Fibroblast of skin of back (primary cell): Measurements from ENCODE around the gene TNNI2.
A peak's percentile ranks its signal among the peaks of the same experiment; 100 is the strongest.
"Not testable (repeated sequence)": the region's sequence is repeated elsewhere in the genome, so short reads cannot be mapped to it uniquely, and the experiment has no call there.

Source experiments
- DNase-seq: peaks from one replicate; pipeline ENCODE4 v3.0.0-alpha.2; 2013

The TNNI2 gene

GRCh38 chr11:1875093-1875850 is 36.5 kb downstream of the TNNI2 start:
- no peak for DNase-seq

DNA sequence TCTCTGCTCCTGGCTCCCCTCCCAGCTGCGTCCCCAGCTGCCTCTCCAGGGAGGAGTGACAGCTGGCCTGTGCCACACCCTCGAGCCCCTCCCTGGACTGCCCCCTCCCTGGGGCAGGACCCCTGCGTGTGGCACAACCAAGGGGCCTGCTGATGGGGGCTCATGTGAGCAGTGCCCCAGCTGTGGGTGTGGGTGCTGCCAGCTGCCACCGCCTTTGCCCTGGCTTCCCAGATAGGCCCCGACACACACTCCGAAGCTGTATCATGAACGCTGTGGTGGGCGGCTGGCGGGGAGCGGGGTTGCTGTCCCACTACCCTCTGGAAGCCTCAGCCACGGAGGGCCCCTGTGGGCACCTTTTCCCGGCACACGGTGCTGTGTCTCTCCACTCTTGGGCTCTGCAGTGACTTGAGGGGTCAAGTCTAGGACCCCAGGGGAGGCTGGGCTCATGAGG is 37.1 kb downstream of the TNNI2 start:
- DNase-seq = not testable (repeated sequence)

- peak; percentile 60 for DNase-seq
Measured at GRCh38 chr11:1876361-1877063, 37.7 kb downstream of the TNNI2 start.

GRCh38 chr11:1877211-1878136 is 38.7 kb downstream of the TNNI2 start:
- peak; percentile 67 for DNase-seq

GRCh38 chr11:1878137-1879031 is 39.6 kb downstream of the TNNI2 start:
- no peak for DNase-seq

- no peak for DNase-seq
Measured at GRCh38 chr11:1879342-1879940, 40.7 kb downstream of the TNNI2 start.

GRCh38 chr11:1879941-1880720 is 41.4 kb downstream of the TNNI2 start:
- DNase-seq = peak; percentile 47

- no peak for DNase-seq
Measured at GRCh38 chr11:1880746-1881441, 42.1 kb downstream of the TNNI2 start.

DNA sequence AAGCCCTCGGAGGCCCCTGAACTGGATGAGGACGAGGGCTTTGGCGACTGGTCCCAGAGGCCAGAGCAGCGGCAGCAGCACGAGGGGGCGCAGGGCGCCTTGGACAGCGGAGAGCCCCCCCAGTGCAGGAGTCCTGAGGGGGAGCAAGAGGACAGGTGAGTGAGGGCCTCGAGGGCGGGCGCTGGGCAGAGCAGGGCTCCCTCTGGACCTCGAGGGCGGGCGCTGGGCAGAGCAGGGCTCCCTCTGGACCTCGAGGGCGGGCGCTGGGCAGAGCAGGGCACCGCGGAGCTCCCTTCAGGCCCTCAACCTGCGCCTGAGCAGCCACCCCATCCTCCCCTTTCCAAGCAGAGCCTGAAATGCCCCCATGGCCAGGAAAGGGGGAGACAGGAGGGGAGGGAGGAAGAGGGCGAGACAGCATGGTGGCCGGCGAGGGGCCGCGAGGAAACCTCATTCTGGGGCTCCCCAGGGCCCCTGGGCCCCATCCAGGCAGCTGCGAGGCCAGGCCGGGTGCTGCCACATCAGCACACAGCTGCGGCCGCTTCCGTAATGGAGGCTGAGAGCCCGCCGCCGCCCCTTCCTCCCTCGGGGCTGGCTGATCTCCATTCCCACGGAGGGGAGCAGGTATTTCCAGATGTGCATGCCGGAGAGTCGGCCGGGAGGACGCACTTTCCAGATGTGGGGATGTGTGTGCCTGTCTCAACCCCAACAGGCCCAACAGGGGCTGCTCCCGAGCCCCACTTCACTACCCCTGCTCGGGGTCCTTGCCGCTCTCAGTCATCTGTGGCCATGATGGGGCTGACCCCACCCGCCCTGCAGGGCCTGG is 42.9 kb downstream of the TNNI2 start:
- no peak for DNase-seq

DNA sequence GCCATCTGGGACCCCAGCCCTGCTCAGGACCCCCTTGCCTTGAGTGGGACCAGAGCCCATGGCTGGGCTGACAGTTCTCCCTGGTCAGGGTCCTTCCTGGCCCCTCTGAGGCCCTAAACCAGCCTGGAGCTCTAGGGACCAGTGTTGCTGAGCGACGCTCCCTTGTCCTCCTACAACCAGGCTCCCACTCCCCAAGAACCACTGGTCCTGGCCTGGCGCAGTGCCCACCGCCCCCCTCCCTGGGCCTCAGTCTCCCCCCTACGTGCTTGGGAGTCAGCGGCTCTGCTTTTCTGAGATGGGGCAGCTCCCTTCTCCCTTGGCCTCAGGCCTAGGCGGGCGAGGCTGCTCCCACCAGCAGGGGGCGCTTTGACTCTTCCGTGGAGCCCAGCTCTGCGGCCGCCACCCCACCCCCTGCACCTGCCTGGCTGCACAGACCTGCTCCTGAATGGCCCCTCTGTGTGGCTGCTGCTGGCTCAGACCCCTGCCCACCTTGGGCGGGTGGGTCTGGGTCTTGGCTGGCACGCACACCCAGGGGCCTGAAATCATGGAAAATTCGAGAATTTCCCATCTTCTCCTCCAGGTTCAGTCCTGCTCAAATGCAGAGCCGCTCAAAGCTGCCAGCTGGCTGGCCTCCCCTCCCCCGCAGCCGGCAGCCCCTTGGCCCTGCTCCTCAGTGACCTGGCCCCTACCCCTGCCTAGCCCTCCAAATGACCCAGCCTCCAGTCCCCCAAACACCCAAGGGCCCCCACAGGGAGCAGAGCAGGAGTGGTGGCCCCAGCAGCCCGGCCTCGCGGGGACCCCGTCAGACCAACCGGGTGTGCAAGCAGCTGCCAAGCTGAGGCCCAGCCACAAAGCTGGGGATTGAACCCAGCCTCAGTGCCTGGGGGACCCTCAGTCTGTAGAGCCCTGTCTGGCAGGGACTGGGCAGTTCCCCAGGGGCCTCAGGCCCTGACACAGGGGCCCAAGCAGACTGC is 43.8 kb downstream of the TNNI2 start:
- peak; percentile 70 for DNase-seq

GRCh38 chr11:1883346-1884302 is 44.8 kb downstream of the TNNI2 start:
- DNase-seq = no peak

DNA sequence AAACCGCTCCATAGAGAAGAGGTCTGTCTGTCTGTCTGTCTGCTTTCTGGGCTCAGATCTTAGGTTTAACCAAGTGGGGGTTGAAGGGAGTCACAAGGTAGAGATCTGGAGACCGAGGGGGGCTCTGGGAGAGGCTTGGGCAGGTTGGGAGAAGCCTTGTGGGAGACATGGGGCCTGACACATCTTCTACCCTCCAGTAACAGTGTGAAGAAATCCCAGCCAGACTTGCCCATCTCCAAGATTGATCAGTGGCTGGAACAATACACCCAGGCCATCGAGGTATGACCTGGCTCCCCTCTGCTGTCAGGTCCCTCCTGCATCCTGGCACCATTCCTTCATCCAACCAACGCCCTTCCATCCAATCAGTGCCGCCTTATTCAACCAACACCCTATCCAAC is 45.5 kb downstream of the TNNI2 start:
- DNase-seq = no peak

GRCh38 chr11:1886551-1886950 is 47.8 kb downstream of the TNNI2 start:
- DNase-seq = not testable (repeated sequence)

GRCh38 chr11:1887451-1888346 is 48.9 kb downstream of the TNNI2 start:
- no peak for DNase-seq

DNA sequence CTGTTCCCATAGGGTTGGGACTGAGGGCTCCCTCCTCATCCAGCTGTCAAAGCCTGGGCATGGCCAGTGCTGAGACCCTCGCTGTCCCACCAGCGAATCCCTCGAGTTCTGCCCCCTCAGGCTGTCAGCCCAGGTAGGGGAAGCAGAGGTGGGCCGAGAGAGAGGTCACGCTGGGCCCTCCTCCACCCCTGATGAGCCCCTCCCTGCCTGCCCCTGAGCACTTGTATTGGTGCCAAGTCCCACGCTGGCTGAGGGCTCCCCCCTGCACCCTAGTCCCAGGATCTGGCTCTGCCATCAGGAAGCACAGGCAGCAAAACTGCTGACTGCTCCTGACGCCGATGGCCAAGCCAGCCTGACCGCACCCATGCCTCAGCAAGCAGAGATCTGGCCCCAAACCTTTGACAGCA is 49.6 kb downstream of the TNNI2 start:
- no peak for DNase-seq
